ENCODE data around the gene GPR146.

GPR146 gene

GRCh38 chr7:1106063-1106792 lies 61.9 kb downstream of the GPR146 start:
- DNase-seq (ENCODE audit: low read depth): no peak

GRCh38 chr7:1106793-1107421 lies 62.6 kb downstream of the GPR146 start:
- DNase-seq (ENCODE audit: low read depth): no peak

- DNase-seq (ENCODE audit: low read depth): no peak
Observed at GRCh38 chr7:1108264-1108920, 64.0 kb downstream of the GPR146 start.

Measured in T-helper 22 cell (primary cell).